B cell (primary cell): ENCODE results near the gene HMG20B. TPM values are rescaled to one million over a fixed set of nuclear protein-coding genes. Genes with fewer than 3 reads are reported as not detected.

ENCODE experiments used
- ATAC-seq: fragments of 200-7000 bp; cut with Tn5 transposase; one replicate; pipeline ENCODE4 v1.10.0; 2021; ENCODE audit warnings: low read depth, mild to moderate bottlenecking, moderate number of reproducible peaks, moderate library complexity
- CTCF ChIA-PET: fragments of 350-600 bp; sonication (Branson Sonifier 250); formaldehyde crosslinking; loops from one replicate; lab custom pipeline; 2021; ENCODE audit warnings: antibody characterized with exemption, inconsistent platforms; lab: Charles Lee
- POLR2A ChIA-PET: fragments of 350-600 bp; sonication (Branson Sonifier 250); formaldehyde crosslinking; loops from one replicate; lab custom pipeline; 2021; ENCODE audit warnings: antibody characterized with exemption; lab: Charles Lee
- DNase-seq: peaks from one replicate; pipeline ENCODE4 v3.0.0; 2013
- H2AFZ ChIP-seq: 2 replicates; pipeline ENCODE4 v1.6.1; 2012; ENCODE audit warnings: mild to moderate bottlenecking, low read depth, low read length; ENCODE audit not compliant: insufficient read depth, poor library complexity, severe bottlenecking
- H3K27ac ChIP-seq, 2 donors: 1 replicate in 1 of 2; 2 replicates in 1 of 2; pipeline ENCODE4 v1.5.1; 2012 to 2013; ENCODE audit warnings: low read length in 2 of 2, mild to moderate bottlenecking in 2 of 2, moderate library complexity in 1 of 2
- H3K27me3 ChIP-seq, 4 experiments: fragments of 200-600 bp in 1 of 4; sonication (generic) in 1 of 4; replicated peaks in 1 of 4; 1 replicate in 2 of 4; 2 replicates in 2 of 4; pipeline versions ENCODE4 v1.6.1 to v1.7.0; 2013 to 2016; ENCODE audit warnings: low read length in 3 of 4, mild to moderate bottlenecking in 2 of 4, mixed read lengths in 1 of 4, moderate library complexity in 1 of 4; ENCODE audit not compliant: insufficient read depth in 4 of 4, control insufficient read depth in 3 of 4; ENCODE audit errors: control extremely low read depth in 1 of 4
- H3K36me3 ChIP-seq, 2 experiments: replicated peaks in 1 of 2; 1 replicate in 1 of 2; 2 replicates in 1 of 2; pipeline versions ENCODE4 v1.6.1 to v1.7.1; 2013; ENCODE audit warnings: low read length in 1 of 2; ENCODE audit not compliant: insufficient read depth in 2 of 2, control insufficient read depth in 1 of 2; ENCODE audit errors: control extremely low read depth in 1 of 2, extremely low read depth in 1 of 2
- H3K4me1 ChIP-seq, 2 donors: fragments of 200-600 bp in 1 of 2; sonication (generic) in 1 of 2; 1 replicate in 1 of 2; 2 replicates in 1 of 2; pipeline versions ENCODE4 v1.5.1 to v1.6.1; 2013 to 2017; ENCODE audit warnings: low read length in 2 of 2; ENCODE audit not compliant: control insufficient read depth in 2 of 2, insufficient read depth in 2 of 2
- H3K4me2 ChIP-seq: replicated peaks from 2 replicates; pipeline ENCODE3; 2012; ENCODE audit warnings: mild to moderate bottlenecking, low read depth, low read length; ENCODE audit not compliant: poor library complexity, severe bottlenecking
- H3K4me3 ChIP-seq, 5 experiments: fragments of 200-600 bp in 1 of 5; sonication (generic) in 1 of 5; 1 replicate in 3 of 5; 2 replicates in 2 of 5; pipeline versions ENCODE4 v1.5.1 to v1.7.0; 2011 to 2016; ENCODE audit warnings: low read length in 4 of 5, mild to moderate bottlenecking in 4 of 5, low read depth in 2 of 5, control low read depth in 1 of 5, moderate library complexity in 1 of 5; ENCODE audit not compliant: insufficient read depth in 1 of 5; ENCODE audit errors: control extremely low read depth in 1 of 5, extremely low read depth in 1 of 5
- H3K79me2 ChIP-seq: fragments of 200-600 bp; sonication (generic); one replicate; pipeline ENCODE4 v1.6.0; 2016; ENCODE audit warnings: low read length; ENCODE audit not compliant: control insufficient read depth, insufficient read depth
- H3K9ac ChIP-seq: fragments of 200-600 bp; sonication (generic); 2 replicates; pipeline ENCODE4 v1.6.1; 2017; ENCODE audit warnings: mild to moderate bottlenecking, low read length, moderate library complexity
- H3K9me3 ChIP-seq, 3 donors: one replicate each; pipeline versions ENCODE4 v1.6.1 to v1.7.1; 2013; ENCODE audit warnings: low read length in 2 of 3; ENCODE audit not compliant: control insufficient read depth in 2 of 3, insufficient read depth in 1 of 3; ENCODE audit errors: control extremely low read depth in 1 of 3
- H4K20me1 ChIP-seq: 2 replicates; pipeline ENCODE4 v1.6.0; 2012; ENCODE audit warnings: mild to moderate bottlenecking, low read length; ENCODE audit not compliant: insufficient read depth, control insufficient read depth, poor library complexity, severe bottlenecking
- H3K27ac Mint-ChIP-seq: one replicate; pipeline ENCODE4 v1.8.0; 2021; ENCODE audit warnings: mixed read lengths
- H3K27me3 Mint-ChIP-seq: one replicate; pipeline ENCODE4 v1.8.0; 2021; ENCODE audit warnings: mixed read lengths
- H3K4me1 Mint-ChIP-seq: one replicate; pipeline ENCODE4 v1.8.0; 2021; ENCODE audit warnings: mixed read lengths
- H3K4me3 Mint-ChIP-seq: one replicate; pipeline ENCODE4 v1.8.0; 2021; ENCODE audit warnings: mixed read lengths
- H3K9me3 Mint-ChIP-seq: one replicate; pipeline ENCODE4 v1.8.0; 2022; ENCODE audit warnings: mixed read lengths; ENCODE audit not compliant: insufficient read depth
- CTCF ChIP-seq: fragments of 200-600 bp; IDR thresholded peaks from one replicate; pipeline ENCODE4 v1.8.0; 2022; ENCODE audit warnings: antibody characterized with exemption, mild to moderate bottlenecking
- EZH2 ChIP-seq: IDR thresholded peaks from 2 replicates; pipeline ENCODE4 v1.6.1; 2012; ENCODE audit warnings: borderline replicate concordance, low read depth, mild to moderate bottlenecking, moderate library complexity, low read length; ENCODE audit not compliant: insufficient read depth, poor library complexity, severe bottlenecking
- WGBS: methylation state at CpG from one replicate; pipeline ENCODE4 v1.1.5; 2013; ENCODE audit warnings: missing lambda C conversion rate; ENCODE audit not compliant: insufficient coverage; 5-methylcytosine and 5-hydroxymethylcytosine counted together
- intact Hi-C: fragments of 100-400 bp; cut with micrococcal nuclease; formaldehyde crosslinking; loops from one replicate; pipeline ENCODE4 v1.10.0; 2022
- polyA plus RNA-seq: library from polyadenylated mRNA; depleted of rRNA; stranded (reverse); fragments of >200 nt; gene quantifications from 2 replicates; pipeline ENCODE4 v1.2.3, GENCODE V29; 2012
- total RNA-seq, 2 donors: library from RNA; stranded (reverse); fragments of 120-200 nt in 1 of 2; gene quantifications; 1 replicate in 1 of 2; 2 replicates in 1 of 2; pipeline versions ENCODE4 v1.2.3 to v1.2.4, GENCODE V29; 2013 to 2022

HMG20B gene
- total and polyA plus RNA-seq, 2 donors (not counting 1 experiment from before 2014, with no cell fraction given): 41.7 to 59.0 TPM

GRCh38 chr19:3586127-3586626 lies 13.4 kb downstream of the HMG20B start:
- peak overlapping the region; percentile 66 for H3K4me3 Mint-ChIP-seq
- Histone ChIP-seq H3K36me3 (no peaks in the 10 kb centered on the region), H4K20me1 (no peaks in the 10 kb centered on the region), H3K27ac (no peak overlapping the region), H3K9me3 (peaks cover 0 to 18% (median 0%) of the 10 kb centered on the region in 3 donors), H3K79me2 (no peaks in the 10 kb centered on the region), H3K27me3 (peaks cover 0 to 13% (median 6%) of the 10 kb centered on the region in 4 experiments), H3K9ac (peak overlapping the region; percentile 59), H3K4me3 (peak overlapping the region in 4 of 5 experiments; percentile 37 to 51 (median 42)), H2AFZ (peak overlapping the region; percentile 80), H3K4me2 (peak overlapping the region; percentile 94), H3K4me1 (peaks cover 8 to 12% of the 10 kb centered on the region in 2 donors)
- POLR2A ChIA-PET: interaction anchor here (0.7 kb wide), 1 partner anchor 38 kb away, joined by 12 read pairs; no protein-coding TSS in a partner anchor
- H3K27ac Mint-ChIP-seq: no peak overlapping the region
- 59% methylated on average over 10 of the region's 16 CpGs for WGBS
- H3K9me3 Mint-ChIP-seq: no peaks in the 10 kb centered on the region
- H3K4me1 Mint-ChIP-seq: no peaks in the 10 kb centered on the region
- ATAC-seq: peak; percentile 36
- DNase-seq: peak; percentile 60
- CTCF ChIA-PET: interaction anchor here (1.0 to 2.2 kb wide), 7 partner anchors 18 to 120 kb away, joined by 3 to 12 read pairs (median 6); partner anchors contain the start of gene MFSD12
- TF ChIP-seq CTCF: peak; percentile 69
- TF ChIP-seq EZH2: no peak
- no peaks in the 10 kb centered on the region for H3K27me3 Mint-ChIP-seq
- intact Hi-C loops: loop anchor here (1.0 to 5.0 kb wide), 2 partner anchors 32 to 121 kb away; partner anchors contain the start of gene TJP3
